GM21447 (cell line): Measurements from ENCODE around the gene RAD9B.

Source experiments
- ATAC-seq: cut with Tn5 transposase; IDR thresholded peaks from one replicate; pipeline ENCODE4 v1.9.1; 2021; ENCODE audit not compliant: unreplicated experiment

RAD9B gene

GRCh38 chr12:110550981-110551380 is 48.9 kb downstream of the RAD9B start:
- ATAC-seq, result no peak
